ENCODE data around the gene PLEKHG4B.

The PLEKHG4B gene

DNA sequence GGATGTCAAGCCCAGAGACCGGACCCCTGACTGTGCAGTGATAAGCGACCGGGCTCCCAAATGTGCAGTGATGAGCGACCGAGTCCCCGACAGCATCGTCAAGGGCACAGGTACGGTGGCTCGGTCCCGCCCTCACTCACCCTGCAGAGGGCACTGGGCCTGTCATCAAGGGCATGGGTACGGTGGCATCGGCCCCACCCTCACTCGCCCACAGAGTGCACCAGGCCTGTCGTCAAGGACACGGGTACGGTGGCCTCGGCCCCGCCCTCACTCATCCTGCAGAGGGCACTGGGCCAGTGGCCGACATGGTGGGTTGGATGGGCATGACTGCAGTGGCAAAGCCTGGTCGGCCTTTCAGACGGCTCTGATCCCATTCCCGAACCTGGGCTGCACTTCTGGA is 89.6 kb downstream of the PLEKHG4B start:
- TF ChIP-seq, protein P1, sequence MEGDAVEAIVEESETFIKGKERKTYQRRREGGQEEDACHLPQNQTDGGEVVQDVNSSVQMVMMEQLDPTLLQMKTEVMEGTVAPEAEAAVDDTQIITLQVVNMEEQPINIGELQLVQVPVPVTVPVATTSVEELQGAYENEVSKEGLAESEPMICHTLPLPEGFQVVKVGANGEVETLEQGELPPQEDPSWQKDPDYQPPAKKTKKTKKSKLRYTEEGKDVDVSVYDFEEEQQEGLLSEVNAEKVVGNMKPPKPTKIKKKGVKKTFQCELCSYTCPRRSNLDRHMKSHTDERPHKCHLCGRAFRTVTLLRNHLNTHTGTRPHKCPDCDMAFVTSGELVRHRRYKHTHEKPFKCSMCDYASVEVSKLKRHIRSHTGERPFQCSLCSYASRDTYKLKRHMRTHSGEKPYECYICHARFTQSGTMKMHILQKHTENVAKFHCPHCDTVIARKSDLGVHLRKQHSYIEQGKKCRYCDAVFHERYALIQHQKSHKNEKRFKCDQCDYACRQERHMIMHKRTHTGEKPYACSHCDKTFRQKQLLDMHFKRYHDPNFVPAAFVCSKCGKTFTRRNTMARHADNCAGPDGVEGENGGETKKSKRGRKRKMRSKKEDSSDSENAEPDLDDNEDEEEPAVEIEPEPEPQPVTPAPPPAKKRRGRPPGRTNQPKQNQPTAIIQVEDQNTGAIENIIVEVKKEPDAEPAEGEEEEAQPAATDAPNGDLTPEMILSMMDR (IDR thresholded peaks at IDR 0.05; ENCODE audit: low read depth, low read length, missing control alignments), result no peak
- H3K4me3 ChIP-seq (ENCODE audit: low read depth, low read length), result no peak overlapping the region
- DNase-seq (ENCODE audit: low read depth), result no peak

DNA sequence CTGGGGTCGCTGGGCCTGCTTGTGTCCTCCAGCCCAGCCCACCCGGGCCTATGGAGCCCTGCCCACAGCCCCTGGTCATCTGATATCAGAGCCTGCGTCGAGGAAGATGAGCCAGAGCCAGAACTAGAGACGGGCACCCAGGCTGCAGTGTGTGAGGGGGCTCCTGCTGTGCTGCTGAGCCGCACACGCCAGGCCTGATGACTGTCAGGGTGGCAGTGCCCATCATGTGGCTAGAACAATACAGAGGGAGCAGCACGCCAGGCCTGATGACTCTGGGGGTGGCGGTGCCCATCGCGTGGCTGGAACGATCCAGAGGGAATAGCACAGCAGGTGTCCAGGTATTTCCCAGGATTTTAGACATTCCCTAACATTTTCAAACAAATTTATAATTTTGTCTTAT is 90.2 kb downstream of the PLEKHG4B start:
- TF ChIP-seq, protein P1 (IDR thresholded peaks at IDR 0.05; ENCODE audit: low read depth, low read length, missing control alignments), result no peak
- H3K4me3 ChIP-seq (ENCODE audit: low read depth, low read length), result no peak overlapping the region
- DNase-seq (ENCODE audit: low read depth), result no peak

DNA sequence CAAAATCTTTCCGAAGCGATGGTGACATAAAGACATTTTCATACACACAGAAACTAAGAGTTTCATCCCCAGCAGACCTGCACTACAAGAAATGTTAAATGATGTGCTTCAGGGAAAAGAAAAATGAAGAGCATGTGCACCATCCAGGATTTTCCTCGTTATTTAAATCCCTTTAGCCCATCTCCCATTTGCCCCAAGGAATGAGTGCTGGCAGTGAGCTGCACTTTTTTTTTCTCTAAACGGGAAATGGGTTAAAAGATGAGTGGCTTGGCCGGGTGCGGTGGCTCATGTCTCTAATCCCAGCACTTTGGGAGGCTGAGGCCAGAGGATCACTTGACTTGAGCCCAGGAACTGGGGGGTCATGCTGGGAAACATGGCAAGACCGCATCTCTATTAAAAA is 92.5 kb downstream of the PLEKHG4B start:
- no peak for DNase-seq (ENCODE audit: low read depth)
- no peak overlapping the region for H3K4me3 ChIP-seq (ENCODE audit: low read depth, low read length)
- TF ChIP-seq, protein P1 (IDR thresholded peaks at IDR 0.05; ENCODE audit: low read depth, low read length, missing control alignments), result no peak

DNA sequence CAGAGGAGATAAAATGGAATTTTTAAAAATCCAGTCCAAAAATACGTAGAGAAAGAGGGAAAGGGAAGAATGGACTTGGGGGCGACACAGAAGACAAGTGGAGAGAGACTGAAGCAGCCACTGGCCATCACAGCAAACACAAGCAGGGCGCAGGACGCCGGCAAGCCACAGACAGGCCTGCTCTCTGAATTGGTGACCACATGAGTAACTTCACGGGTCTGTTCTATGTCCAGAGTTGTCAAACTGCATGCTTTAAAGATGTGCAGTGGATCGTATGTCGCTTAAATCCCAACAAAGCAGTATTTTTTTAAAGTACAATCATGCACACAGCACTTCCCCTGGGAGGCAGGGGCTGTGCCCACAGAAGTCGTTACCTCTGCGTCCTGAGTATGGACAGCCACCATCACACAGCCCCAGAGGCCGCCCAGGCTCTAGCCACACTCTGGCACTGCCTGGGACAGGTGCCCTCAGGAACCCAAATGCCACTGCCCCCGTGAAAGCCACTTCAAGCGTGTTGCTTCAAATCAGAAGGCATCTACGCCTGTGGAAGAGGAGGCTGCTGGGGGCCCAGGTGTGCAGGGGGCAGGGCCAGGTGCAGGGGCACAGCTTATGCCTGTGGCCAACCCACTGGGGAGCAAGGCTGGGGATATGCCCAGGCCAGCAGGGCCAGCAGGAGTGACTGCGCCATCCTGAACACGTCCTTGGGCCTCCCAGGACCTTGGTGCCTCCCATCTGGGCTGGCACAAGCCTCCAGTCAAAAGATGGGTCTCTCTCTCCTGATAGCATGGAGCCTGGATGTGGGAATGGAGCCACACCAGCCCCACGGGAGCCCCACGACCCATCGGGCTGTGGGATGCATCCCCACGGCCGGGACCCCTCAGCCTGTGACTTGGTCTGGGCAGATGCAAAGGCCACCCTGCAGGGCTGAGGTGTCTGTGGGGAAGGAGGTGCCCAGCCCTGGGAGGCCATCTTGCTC is 93.4 kb downstream of the PLEKHG4B start:
- TF ChIP-seq, protein P1 (IDR thresholded peaks at IDR 0.05; ENCODE audit: low read depth, low read length, missing control alignments), result no peak
- no peak for DNase-seq (ENCODE audit: low read depth)
- H3K4me3 ChIP-seq (ENCODE audit: low read depth, low read length), result no peak overlapping the region

DNA sequence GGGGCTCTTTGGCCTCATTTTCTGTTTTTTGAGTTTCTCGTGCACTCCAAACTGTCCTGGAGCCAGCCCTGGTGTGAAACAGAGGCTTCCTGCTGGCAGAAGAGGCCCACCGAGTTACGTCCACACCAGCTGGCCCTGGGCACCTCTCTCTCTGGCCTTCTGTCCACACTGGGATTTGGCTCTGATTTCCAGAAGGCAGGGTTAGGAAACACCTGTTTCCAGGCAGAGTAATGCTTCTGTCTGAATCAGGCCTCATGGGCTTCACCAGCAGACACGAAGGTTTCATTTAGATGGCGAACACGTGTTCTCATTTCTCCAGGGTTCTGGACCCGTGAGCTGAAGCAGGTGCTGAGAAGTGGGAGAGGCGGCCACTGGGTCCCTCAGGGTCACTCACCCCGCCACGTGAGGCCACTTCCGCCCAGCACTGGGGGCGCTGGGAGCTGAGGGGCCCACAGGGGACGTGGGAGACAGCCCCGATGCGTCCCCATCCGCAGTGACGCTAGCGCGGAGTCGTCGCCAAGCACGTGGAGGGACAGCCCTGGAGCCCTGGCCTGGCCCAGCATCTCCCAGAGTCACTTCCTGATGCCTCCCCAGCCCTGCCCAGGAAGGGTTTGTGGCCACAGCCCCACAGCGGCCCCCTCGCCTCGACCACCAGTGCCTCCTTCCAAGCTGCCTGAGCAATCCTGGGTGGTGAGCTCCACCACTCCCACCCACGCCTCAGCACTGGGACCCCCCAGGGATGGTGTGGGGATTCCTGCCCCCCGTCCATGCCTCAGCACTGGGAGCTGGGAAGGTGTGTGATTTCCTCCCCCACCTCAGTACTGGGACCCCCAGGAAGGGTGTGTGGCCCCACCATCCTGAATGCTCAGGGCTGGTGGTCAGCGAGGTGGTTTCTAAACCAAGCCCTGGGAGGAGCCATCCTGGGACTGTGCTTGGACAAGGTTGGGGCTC is 94.4 kb downstream of the PLEKHG4B start:
- DNase-seq (ENCODE audit: low read depth), result no peak
- TF ChIP-seq, protein P1 (IDR thresholded peaks at IDR 0.05; ENCODE audit: low read depth, low read length, missing control alignments), result no peak
- H3K4me3 ChIP-seq (ENCODE audit: low read depth, low read length), result no peak overlapping the region

DNA sequence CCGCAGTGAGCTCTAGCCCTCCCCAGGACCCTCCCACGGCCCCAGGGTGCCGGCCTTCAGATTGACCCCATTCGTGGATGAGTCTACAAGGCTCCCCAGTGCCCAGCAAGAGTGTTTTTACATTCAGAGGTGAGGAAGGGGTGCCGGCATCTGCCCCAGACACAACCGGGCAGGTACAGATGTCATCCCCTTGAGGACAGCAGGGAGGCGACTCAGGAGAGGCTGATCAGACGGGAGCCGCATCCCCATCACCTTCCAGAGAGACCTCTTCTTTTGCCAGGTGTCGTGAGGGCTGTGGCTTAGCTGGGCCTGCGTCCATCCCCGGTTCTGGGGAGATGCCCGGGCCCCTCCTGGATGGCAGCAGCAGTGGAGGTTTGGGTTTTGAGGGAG is 95.1 kb downstream of the PLEKHG4B start:
- no peak for DNase-seq (ENCODE audit: low read depth)
- TF ChIP-seq, protein P1 (IDR thresholded peaks at IDR 0.05; ENCODE audit: low read depth, low read length, missing control alignments), result no peak
- no peak overlapping the region for H3K4me3 ChIP-seq (ENCODE audit: low read depth, low read length)
